NCI-H2107 treated with DMSO at 0.1 percent for 48 hours (cell line): ENCODE results near the gene CSE1L.
"Not testable (repeated sequence)": the region's sequence is repeated elsewhere in the genome, so short reads cannot be mapped to it uniquely, and the experiment has no call there.

Experiments used
- DNase-seq: peaks from one replicate; lab custom pipeline; 2025; ENCODE audit not compliant: unreplicated experiment; lab: John Stamatoyannopoulos, UW

CSE1L gene, protein sequence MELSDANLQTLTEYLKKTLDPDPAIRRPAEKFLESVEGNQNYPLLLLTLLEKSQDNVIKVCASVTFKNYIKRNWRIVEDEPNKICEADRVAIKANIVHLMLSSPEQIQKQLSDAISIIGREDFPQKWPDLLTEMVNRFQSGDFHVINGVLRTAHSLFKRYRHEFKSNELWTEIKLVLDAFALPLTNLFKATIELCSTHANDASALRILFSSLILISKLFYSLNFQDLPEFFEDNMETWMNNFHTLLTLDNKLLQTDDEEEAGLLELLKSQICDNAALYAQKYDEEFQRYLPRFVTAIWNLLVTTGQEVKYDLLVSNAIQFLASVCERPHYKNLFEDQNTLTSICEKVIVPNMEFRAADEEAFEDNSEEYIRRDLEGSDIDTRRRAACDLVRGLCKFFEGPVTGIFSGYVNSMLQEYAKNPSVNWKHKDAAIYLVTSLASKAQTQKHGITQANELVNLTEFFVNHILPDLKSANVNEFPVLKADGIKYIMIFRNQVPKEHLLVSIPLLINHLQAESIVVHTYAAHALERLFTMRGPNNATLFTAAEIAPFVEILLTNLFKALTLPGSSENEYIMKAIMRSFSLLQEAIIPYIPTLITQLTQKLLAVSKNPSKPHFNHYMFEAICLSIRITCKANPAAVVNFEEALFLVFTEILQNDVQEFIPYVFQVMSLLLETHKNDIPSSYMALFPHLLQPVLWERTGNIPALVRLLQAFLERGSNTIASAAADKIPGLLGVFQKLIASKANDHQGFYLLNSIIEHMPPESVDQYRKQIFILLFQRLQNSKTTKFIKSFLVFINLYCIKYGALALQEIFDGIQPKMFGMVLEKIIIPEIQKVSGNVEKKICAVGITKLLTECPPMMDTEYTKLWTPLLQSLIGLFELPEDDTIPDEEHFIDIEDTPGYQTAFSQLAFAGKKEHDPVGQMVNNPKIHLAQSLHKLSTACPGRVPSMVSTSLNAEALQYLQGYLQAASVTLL

GRCh38 chr20:49046087-49046900 is at the start of gene CSE1L:
Gene CSE1L (plus strand): TSS chr20:49046312. CDS start chr20:49058464, 12,152 bp downstream.
- DNase-seq: peak; percentile 92

DNA sequence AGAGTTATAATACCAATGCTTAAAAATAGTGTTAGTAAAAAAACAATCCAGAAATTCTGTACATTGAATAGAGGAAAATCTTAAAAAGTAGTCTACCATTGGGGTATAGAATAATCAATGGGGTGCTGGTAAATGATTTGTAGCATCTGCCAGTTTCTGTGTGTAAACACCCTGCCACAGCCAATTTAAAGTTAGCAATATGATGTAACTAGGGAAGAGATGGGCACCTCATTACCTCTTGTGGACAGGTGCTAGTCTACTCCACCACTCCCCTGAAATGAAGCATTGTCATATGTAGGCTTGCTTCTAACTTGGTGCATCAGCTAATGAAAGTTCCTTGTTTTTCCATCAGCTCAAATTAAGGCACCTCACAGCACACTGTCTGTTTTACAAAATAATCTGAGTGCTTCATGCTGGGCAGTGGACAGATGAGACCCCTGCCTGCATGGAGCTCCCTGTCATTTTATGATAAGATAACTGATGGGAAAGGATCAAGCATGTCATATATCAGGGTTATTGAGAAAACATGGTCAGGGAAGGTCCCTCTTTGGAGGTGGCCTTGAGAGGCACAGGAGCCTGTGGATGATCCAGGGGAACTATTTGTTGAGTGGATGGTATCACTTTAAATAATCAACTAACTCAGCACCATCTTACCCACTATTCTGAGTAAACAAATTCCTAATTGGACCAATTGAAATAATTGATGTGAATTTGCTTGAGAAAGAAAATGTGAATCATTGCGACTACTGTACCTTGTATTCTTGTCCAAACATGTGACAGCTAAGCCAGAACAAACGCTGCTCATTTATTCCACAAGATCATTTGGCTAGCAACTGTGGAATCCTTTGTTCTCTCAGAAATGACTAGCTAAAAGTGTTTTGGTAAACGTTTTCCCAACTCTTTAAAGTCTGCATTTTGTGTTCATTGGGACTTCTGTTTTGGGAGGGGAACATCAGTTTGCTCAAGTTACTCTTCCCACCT is 45.9 kb upstream of the CSE1L start:
- DNase-seq: no peak

- no peak for DNase-seq
Measured at GRCh38 chr20:49001741-49002140, 44.4 kb upstream of the CSE1L start.

DNA sequence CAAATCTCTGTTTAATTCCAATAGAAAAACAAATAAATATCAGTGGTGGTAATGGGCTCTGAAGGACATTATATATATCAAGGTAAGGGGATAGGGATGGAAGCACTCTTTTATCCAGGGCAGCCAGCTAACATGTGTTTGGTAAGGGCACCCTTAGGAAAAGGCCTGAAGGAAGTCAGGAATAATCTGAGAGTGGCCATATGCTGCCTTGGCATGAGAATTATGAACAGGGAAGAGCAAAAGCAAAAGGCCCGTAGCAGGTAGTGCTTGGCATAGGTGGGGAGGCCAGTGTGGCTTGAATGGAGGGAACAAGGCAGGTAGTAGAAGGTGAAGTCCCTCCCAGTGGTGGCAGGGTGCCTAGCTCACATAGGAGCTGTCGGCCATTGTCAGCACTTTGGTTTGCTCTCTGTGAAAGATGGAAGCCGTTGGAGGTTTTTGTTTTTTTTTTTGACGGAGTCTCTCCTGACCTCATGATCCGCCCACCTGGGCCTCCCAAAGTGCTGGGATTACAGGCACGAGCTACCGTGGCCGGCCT is 39.6 kb upstream of the CSE1L start:
- no peak for DNase-seq

DNA sequence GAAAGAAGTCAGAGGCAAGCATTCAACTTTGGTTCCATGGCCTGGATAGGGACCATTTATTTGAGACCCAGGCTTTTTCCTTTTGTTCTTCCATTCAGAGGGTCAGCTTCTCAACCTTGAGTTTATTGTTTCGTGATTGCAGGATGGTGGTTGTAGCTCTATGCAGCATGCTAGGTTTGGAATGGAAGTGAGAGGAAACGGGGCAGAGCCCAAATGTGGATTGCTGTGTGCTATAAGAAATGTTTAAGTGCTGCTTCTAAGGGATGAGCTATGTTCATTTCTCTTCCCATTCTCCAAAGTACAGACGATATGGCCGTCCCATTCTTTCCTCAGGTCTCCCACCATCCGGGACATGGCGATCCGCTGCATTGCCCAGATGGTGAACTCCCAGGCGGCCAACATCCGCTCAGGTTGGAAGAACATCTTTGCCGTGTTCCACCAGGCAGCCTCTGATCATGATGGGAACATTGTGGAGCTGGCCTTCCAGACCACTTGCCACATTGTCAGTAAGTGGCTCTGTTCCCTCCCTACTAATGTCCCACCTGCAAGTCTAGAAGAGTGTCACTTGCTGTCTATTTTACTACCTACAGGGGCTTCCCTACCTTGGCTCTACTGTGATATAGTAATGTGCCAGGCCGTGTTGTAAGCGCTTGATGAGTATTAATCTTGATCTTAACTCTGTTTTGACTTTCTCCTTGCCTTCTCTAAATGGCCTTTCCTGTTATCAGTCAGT is 36.0 kb upstream of the CSE1L start:
- no peak for DNase-seq

GRCh38 chr20:49024220-49024619 is 21.9 kb upstream of the CSE1L start:
- no peak for DNase-seq

- not testable (repeated sequence) for DNase-seq
Measured at GRCh38 chr20:49028177-49028576, 17.9 kb upstream of the CSE1L start.

DNA sequence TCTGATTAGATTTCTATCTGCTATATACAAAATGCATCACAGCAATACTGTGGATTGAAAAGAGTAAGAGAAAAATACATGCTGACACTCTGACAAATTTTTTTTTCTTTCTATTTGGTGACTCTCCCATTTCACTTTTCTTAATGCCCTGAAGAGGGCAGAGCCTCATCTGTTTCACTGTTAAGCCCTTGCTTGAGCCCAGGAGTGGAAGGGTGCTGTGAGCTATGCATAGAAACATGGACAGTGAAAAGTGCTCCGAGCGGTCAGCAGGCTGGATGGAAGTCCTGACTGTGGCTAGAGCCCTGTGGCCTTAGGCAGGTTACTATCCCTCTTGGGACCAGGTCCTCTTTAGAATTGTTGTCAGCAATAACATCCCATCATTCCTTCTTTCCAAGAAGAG is 17.4 kb upstream of the CSE1L start:
- no peak for DNase-seq

GRCh38 chr20:49029203-49029602 is 16.9 kb upstream of the CSE1L start:
- no peak for DNase-seq

DNA sequence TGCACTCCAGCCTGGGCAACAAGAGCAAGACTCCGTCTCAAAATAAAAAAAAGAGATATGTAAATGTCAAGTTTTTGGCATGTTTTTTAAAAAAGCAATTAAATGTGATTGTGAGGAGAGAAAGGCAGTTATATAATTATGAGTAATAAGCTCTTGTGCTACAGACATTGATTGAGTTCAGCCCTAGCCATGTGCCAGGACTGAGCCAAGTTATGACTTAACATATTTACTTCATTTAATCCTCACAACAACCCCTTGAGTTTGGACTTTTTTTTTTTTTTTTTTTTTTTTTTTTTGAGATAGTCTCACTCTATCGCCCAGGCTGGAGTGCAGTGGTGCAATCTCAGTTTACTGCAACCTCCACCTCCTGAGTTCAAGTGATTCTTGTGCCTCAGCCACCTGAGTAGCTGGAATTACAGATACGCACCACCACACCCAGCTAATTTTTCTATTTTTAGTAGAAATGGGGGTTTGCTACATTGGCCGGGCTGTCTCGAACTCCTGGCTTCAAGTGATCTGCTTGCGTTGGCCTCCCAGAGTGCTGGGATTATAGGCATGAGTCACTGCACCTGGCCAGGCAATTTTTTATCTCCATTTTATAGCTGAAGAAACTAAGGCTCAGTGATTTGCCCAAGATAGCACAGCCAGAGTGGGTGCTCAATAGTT is 15.0 kb upstream of the CSE1L start:
- no peak for DNase-seq

DNA sequence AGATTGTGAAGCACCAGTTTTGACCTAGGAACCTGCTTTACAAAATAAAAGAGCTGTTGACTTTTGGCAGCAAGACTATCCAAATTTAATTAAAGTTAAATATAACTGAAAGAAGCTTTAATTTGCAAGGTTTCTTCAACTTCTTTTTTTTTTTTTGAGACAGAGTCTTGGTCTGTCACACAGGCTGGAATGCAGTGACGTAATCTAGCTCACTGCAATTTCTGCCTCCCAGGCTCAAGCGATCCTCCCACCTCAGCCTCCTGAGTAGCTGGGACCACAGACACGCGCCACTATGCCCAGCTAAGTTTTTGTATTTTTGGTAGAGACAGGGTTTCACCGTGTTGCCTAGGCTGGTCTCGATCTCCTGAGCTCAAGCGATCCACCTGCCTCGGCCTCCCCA is 13.7 kb upstream of the CSE1L start:
- DNase-seq: no peak

DNA sequence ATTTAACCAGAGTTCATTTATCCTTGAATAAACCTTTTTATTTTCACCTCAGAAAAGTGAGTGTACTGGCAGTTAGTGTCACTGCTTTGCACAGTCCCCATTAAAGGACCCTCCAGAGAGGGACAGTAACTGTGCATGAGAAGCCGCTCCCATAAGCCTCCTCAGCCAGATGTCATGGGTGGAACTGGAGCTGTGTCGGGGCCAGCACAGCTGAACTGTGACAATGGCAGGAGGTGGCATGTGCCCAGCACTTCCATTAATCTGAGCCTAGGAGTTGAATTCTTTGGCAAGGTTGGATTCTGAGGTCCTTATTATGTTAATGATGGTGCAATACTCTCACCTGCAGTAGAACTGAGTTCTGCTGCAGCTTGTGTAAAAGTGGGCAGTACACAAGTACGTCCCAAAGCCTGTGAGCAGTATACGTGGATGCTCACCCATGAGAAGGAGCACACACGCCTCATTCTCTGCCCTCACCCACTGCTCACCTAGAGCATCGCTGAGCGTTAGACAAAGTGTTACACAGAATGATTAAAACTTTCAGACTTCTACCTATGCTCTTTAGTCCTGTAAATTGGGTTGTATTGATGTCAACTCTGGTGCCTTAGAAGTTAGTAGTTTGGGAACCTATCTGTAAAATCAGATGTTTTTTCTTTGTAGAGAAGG is 11.9 kb upstream of the CSE1L start:
- DNase-seq: no peak

GRCh38 chr20:49037962-49038387 is 8.1 kb upstream of the CSE1L start:
- peak; percentile 22 for DNase-seq

- DNase-seq: no peak
Measured at GRCh38 chr20:49039854-49040253, 6.3 kb upstream of the CSE1L start.

- peak; percentile 27 for DNase-seq
Measured at GRCh38 chr20:49043000-49043399, 3.1 kb upstream of the CSE1L start.

- no peak for DNase-seq
Measured at GRCh38 chr20:49045440-49046086, 549 bp upstream of the CSE1L start.

GRCh38 chr20:49052334-49052733 is 6.2 kb downstream of the CSE1L start:
- no peak for DNase-seq
